Activated CD4-positive, CD25-positive, alpha-beta regulatory T cell (primary cell): ENCODE results near the gene ZNF366.
"Not testable (repeated sequence)": the region's sequence is repeated elsewhere in the genome, so short reads cannot be mapped to it uniquely, and the experiment has no call there.

Source experiments
- DNase-seq, 4 experiments: peaks; one replicate each; lab custom pipeline; 2025; lab: John Stamatoyannopoulos, UW

The ZNF366 gene

DNA sequence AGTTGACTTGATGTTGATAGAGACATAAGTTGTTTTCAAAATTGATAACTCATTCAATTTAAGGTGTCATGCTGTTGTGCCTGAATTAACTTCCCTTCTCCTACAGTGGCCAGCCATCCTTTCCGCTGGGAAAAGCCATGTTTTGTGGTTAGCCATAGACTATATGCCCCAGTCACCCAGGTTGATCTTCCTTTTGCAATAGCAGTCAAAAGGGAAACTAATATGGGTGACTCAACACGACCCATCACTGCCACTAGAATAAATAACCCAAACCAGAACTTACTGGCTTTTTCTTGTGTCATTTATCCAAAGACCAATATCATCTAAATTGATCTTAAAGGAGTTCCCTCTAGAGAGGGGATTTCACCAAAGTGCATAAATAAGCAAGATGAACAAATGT is 99.7 kb downstream of the ZNF366 start:
- DNase-seq, result no peak

DNA sequence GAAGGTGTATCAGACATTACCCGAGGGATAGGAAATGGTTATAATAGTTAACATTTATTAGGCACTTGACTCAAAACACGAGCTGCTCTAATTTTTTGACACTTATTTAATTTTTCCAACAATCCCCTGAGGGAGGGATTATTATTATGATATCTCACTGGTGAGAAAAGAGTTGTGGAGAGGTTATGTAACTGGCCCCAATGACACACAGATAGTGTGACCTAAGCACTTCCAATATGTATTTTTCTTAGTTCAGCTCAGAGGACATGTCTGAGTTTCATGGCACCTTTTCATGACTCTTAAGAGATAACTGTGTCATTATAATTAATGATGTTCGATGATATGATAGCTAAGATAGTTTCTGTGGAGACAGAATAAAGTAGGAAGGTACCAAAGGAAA is 100.1 kb downstream of the ZNF366 start:
- DNase-seq, result no peak

DNA sequence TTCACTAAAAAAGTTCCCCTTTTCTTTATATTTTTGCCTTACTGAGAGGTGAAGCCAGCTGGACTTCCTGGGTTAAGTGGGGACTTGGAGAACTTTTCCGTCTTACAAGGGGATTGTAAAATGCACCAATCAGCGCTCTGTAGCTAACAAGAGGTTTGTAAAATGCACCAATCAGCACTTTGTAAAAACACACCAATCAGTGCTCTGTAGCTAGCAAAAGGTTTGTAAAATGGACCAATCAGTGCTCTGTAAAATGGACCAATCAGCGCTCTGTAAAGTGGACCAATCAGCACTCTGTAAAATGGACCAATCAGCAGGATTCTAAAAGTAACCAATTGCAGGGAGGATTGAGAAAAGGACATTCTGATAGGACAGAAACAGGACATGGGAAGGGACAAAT is 102.4 kb downstream of the ZNF366 start:
- DNase-seq, result not testable (repeated sequence)

DNA sequence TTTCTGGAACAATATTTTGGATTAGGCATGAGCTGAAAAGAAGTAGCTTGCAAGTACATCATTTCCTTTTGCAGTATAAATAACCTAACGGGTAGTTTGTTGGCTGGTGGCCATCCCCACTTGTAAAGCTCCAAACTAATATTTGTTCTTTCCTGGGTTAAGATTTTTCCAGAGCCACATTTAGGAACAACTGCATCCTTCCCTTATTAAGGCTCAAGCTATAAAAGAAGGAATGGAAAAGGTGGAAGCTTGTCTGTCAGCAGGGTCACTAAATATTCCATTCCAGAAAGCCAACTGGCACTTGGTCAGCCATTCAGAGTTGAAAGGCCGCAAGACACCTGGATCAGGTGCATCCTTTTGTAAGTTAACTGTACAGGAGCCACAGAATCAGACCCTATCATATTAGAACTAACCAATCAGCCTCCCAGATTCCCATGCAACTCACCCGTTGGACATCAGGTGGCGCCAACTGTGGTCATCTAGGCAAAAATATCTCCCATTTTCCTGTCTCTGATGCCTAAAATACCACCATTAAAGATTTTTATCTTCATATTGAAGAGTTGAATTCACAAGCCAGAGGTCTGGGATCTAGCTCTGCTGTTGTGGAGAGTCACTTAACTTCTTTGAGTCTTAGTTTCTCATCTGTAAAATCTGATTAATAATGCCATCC is 104.1 kb downstream of the ZNF366 start:
- no peak for DNase-seq

DNA sequence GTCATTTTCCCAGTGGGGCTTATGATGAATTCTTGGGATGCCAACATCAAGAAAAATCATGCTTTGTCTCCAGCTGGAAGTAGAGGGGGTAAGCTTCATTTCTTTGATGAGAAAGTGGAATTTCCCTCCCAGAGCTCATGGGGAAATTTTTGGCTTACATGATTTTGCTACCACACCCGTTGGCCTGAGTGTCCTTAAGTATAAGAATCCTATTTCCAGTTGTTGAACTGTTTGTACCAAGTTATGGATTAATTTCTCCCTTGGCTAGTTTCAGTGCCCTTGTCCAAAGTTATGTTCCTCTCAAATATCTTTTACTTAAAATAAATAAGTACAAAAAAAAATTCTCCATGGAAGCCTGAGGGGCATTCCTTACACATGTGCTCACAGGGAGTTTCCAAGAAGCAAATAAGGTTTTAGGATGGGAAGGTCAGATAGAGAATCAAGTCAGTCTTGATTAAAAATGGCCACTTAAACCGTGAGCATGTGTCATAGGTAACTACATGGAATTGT is 104.8 kb downstream of the ZNF366 start:
- no peak for DNase-seq

DNA sequence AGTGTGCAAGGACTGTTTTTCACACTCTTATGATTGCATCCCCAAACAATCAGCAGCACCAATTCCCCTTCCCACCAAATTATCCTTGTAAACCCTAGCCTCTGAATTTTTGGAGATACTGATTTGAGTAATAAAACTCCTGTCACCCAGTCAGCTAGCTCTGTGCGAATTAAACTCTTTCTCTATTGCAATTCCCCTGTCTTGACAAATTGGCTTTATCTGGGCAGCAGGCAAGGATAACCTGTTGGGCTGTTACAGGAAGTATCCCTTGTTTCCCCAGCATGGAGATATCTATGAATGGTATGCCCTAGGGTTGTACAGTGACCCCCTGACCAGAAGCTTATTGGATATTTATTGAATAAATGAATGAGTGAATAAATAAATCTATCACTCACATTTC is 106.3 kb downstream of the ZNF366 start:
- no peak for DNase-seq

DNA sequence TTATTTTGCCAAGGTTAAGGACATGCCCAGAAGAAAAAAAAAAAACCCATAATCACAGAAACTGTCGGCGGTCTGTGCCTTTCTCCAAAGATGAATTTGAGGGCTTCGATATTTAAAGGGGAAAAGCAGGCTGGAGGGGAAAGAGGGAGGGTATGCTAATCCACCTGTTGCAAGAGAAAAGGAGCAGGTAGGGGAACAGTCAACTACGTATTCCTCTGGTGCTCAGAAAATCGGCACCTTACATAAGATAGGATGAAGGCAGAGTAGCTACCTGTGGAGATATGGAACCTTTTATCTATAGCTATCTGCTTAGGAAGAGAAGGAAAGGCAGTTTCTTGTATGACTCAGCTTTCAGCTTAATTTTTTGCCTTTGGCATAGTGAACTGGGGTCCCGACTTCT is 109.4 kb downstream of the ZNF366 start:
- DNase-seq, result no peak

DNA sequence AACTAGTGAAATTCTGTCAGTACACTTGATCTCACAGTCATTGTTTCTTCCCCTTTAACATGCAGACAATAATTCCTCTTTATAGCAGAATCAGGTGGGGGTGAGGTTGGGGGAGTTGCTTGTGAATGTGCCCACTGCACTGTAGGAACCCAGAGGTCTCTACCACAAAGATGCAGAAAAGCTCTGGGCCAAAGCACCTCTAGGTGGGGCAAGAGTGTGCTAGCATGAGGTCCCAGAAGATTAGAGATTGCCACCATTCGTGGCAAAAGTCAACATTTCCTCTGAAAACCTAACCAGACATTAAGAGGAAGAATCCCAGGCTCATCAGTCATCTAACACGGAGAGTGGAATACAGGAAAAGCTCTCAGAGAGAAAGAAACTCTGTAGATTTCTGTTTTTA is 112.5 kb downstream of the ZNF366 start:
- DNase-seq, result no peak

DNA sequence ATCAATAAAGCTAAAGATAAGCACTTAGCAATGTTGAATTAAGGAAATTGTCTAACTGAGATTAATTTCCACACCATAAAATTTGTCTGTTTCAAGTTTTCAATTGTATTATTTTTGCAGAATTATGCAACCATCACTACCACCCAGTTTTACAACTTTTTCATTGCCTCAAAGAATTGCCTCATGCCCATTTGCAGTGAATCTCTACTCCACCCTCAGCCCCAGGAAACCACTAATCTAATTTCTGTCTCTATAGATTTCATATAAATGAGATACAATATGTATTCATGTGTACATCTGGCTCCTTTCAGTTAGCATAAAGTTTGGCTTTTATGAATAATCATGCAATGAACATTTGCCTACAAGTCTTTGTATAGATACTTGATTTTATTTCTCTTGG is 114.2 kb downstream of the ZNF366 start:
- DNase-seq, result no peak
